AG08395 (cell line): Measurements from ENCODE around the gene SLC10A3.

Source experiments
- DNase-seq: peaks from one replicate; pipeline ENCODE4 v3.0.0; 2012; ENCODE audit warnings: mixed read lengths, low spot score

Gene SLC10A3

GRCh38 chrX:154484255-154485149 is 5.9 kb downstream of the SLC10A3 start:
- DNase-seq: no peak

- no peak for DNase-seq
Measured at GRCh38 chrX:154483325-154483724, 7.1 kb downstream of the SLC10A3 start.

GRCh38 chrX:154482786-154483185 is 7.6 kb downstream of the SLC10A3 start:
- DNase-seq: no peak

DNA sequence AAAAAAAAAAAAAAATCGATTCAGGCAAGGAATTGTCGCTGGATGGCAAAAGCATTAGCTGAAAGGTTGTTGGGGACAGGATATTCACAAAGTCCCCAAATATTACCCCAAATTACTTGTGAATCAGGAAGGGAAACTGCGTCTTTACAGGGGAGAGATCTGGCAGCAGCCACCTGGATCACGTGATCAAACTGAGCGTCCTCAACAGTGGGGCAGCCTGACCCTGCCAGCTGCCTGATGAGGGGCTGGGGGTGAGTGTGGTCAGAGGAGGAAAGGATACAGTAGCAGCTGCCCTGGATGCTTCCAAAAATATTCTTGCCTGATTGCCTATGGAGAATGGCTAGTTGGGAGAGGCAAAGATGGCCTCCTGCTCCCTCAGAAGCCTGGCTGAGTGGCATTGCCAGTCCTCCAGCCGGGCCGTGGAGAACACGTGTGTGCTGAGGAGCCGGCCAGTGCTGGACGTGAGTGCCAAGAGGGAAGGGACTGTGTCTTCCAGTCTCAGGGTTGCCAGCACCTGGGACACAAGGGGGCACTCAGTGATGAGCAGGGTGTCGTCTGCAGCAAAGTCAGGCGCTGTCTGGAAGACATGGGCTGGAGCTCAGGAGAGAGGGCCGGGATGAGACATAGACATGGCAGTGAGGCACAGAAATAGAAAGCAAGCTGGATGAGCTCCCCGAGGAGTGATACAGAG is 8.4 kb downstream of the SLC10A3 start:
- no peak for DNase-seq

DNA sequence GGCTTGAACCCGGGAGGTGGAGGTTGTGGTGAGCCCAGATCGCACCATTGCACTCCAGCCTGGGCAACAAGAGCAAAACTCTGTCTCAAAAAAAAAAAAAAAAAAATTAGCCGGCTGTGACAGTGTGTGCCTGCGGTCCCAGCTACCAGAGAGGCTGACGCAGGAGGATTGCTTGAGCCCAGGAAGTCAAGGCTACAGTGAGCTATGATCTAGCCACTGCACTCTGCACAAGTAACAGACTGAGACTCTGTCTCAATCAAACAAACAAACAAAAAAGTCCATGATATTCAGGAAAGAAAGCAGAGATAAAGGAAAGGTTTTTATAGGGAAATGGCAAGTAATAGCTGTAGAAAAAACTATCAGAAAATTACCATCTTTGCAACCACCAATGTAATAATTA is 9.2 kb downstream of the SLC10A3 start:
- no peak for DNase-seq

GRCh38 chrX:154478728-154479622 is 11.5 kb downstream of the SLC10A3 start, which contains the start of gene LAGE3:
Gene LAGE3, minus strand, starts transcription at chrX:154479281. Its CDS starts 366 bp downstream, at chrX:154478915.
- DNase-seq: peak; percentile 93

- DNase-seq: no peak
Measured at GRCh38 chrX:154477891-154478477, 12.4 kb downstream of the SLC10A3 start.

DNA sequence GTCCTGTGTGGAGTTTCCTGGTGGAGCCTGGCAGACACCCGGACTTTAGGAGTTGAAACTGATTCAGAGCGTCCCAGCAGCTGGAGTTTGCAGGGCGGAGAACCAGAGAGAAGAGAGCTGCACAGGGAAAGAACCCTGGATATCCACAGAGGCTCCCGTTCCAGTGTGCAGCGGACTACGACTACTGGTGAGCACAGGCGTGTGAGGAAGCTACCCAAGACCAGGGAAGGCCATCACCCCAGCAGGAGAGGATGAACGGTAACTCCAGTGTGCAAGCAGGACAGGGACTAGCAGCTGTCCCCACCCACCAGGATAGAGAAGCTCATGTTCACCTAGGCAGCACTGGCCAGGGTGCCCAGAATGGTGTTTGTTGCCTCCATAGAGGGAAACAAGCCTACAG is 13.6 kb downstream of the SLC10A3 start:
- DNase-seq: no peak

DNA sequence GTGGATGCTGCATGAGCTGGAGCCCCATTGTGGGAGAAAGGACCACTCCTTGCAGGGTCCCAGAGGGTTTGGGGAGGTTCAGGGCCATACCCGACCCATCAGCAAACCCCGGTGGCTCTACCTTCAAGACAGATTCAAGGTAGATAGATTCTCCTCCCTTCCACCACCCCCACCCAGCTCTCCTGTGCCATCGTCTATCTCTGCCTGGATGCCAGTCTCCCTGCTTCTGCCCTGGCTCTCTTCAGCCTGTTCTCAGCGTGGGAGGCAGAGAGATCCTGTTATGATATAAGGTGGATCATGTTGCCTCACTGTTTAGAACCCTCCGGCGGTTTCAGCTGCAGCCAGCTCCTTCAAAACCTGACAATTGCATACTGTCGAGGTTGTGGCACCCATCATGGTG is 16.7 kb downstream of the SLC10A3 start:
- DNase-seq: no peak

GRCh38 chrX:154472685-154473632 is 17.5 kb downstream of the SLC10A3 start:
- DNase-seq: no peak

DNA sequence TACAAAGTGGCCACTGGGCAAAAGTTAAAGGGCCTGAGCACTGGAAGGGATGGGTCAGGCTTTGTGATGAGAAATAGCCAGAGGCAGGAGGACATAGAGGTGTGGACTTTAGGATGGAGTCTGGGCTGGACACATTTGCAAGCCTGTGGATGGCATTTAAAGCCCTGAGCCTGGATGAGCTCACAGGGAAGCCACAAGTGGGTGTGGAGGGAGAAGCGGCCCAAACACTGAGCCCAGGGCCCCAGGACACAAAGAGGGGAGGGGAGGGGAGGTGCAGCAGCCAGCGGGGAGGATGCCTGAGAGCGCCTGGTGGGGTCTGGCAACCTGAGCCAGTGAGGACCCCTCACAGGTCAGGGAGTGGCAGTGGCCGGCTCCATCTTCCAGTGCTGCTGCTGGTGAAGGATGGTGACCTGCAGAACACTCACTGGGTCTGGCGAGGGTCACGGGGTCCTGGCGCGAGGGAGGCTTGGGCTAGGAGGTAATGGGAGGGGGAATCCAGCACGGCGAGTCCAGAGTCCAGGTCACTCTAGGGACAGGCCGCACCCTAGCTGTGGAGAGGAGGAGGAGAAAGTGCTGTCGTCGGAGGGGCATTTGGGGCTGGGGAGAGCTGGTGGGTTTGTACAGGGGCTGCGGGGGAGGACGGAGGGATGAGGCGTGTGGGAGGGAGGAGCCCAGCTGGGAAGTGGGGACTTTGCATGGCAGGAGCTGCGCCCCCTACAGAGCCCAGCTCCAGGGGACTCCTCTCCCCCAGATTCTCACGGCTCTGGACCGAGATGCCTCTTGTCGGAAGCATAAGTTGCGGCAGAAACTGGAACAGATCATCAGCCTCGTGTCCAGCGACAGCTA is 18.4 kb downstream of the SLC10A3 start:
- no peak for DNase-seq

DNA sequence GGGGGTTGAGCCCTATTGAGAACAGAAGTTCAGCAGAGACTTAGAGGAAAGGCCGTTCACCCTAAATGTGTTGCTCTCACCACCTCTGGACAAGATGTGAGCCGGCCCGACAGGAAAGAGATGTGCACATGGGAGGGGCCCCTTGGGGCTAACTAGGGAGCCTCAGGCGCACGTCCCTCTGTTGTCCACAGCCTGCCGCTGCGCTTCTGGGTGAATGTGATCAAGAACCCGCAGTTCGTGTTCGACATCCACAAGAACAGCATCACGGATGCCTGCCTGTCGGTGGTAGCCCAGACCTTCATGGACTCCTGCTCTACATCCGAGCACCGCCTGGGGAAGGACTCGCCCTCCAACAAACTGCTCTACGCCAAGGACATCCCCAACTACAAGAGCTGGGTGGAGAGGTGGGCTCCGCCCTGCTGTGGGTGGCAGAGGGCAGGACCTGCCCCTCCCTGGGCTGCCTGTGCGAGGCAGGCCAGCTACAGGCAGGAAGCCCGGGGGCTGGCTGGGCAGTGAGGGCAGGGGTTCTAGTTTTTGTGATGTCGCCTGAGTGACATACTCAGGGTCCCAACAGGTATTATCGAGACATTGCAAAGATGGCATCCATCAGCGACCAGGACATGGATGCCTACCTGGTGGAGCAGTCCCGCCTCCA is 19.4 kb downstream of the SLC10A3 start:
- no peak for DNase-seq

- DNase-seq: no peak
Measured at GRCh38 chrX:154470434-154470833, 20.0 kb downstream of the SLC10A3 start.

DNA sequence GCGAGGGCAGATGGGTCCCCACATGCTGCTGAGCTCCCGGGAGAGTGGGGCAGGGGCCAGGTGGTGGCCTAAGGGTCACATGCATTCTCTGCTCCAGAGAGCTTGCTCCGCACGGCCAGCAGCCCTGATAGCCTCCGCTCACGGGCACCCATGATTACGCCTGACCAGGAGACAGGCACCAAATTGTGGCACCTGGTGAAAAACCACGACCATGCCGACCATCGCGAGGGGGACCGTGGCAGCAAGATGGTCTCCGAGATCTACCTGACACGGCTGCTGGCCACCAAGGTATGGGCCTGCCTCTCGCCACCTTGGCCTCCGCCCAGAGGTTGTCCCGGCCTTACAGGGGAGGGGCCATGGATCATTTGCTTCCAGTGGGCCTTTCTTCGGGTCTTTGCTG is 20.5 kb downstream of the SLC10A3 start:
- DNase-seq: no peak

DNA sequence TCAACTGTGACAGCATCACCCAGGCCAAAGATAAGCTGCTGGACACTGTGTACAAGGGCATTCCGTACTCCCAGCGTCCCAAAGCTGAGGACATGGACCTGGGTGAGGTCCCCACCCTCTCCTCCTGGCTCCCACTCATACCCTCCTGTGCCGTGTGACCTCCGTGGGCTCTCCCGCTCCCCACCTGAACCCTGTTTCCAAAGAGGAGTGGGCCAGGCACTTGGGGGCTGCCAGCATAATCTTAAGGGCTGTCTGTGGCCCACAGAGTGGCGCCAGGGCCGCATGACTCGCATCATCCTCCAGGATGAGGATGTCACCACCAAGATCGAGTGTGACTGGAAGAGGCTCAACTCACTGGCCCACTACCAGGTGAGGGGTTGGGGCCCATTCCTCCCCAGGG is 21.3 kb downstream of the SLC10A3 start:
- no peak for DNase-seq

GRCh38 chrX:154468217-154468616 is 22.2 kb downstream of the SLC10A3 start:
- DNase-seq: no peak

GRCh38 chrX:154467556-154467955 is 22.9 kb downstream of the SLC10A3 start:
- no peak for DNase-seq

DNA sequence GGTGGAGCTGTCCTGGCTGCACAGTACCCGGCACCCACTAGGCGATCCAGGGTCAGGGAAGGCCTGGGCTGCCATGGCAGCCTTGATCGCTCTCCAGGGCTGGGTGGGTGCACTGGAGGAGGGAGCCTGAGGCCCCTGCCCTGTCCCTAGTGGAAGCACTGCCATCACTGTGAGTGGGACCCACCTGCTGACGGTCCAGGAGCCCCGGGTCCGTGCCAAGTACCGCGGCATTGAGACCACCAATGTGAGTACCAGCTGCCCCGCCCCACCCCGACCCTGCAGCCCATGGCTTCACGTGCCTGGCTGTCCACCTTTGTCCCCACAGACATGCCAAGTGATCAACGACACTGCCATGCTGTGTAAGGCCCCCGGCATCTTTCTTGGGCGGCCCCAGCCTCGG is 23.5 kb downstream of the SLC10A3 start:
- no peak for DNase-seq

- no peak for DNase-seq
Measured at GRCh38 chrX:154466036-154466435, 24.4 kb downstream of the SLC10A3 start.
